Testis (tissue), 2 donors: ENCODE results near the gene SDHAF4.

Source experiments
- CTCF ChIP-seq, 3 experiments: fragments of 450-650 bp in 2 of 3; fragments of 200-600 bp in 1 of 3; sonication (generic) in 1 of 3; IDR thresholded peaks; one replicate each; pipeline ENCODE4 v1.5.1; 2016 to 2019; ENCODE audit warnings: antibody characterized with exemption in 3 of 3, mild to moderate bottlenecking in 2 of 3, moderate library complexity in 1 of 3
- POLR2A ChIP-seq: fragments of 450-650 bp; IDR thresholded peaks from one replicate; pipeline ENCODE4 v1.6.1; 2017; ENCODE audit warnings: antibody characterized with exemption, mild to moderate bottlenecking, moderate library complexity

- TF ChIP-seq POLR2A = no peak
- no peak for TF ChIP-seq CTCF (IDR thresholded peaks at IDR 0.05)
Observed at GRCh38 chr6:70620746-70621145, 54.0 kb downstream of the SDHAF4 start.
